Endothelial cell of umbilical vein (primary cell): ENCODE data around the gene PGS1. TPM values are rescaled to one million over a fixed set of nuclear protein-coding genes. Genes with fewer than 3 reads are reported as not detected.

ENCODE experiments used
- BruUV-seq: library from RNA; stranded (reverse); fragments of 400-500 nt; replicated peaks from 2 replicates; lab custom pipeline; 2021; lab: Mats Ljungman, UMichigan
- CTCF ChIA-PET: fragments of 300-600, 350-600 bp; sonication (Branson Sonifier 250); formaldehyde crosslinking; loops from one replicate; lab custom pipeline; 2021; ENCODE audit warnings: antibody characterized with exemption, inconsistent platforms; lab: Charles Lee
- POLR2A ChIA-PET: fragments of 300-600, 350-600 bp; sonication (Branson Sonifier 250); formaldehyde crosslinking; loops from one replicate; lab custom pipeline; 2021; ENCODE audit warnings: antibody characterized with exemption, inconsistent platforms; lab: Charles Lee
- DNase-seq: peaks from one replicate; pipeline ENCODE4 v3.0.0-alpha.2; 2011; ENCODE audit warnings: low read depth, low spot score
- FAIRE-seq: peaks from 2 replicates; lab custom pipeline; 2011; peaks lifted over from hg19 to GRCh38; lab: Jason Lieb, UNC
- H2AFZ ChIP-seq: 2 replicates; pipeline ENCODE4 v1.6.0; 2012; ENCODE audit warnings: low read depth, low read length, control low read depth, inconsistent platforms
- H3K27ac ChIP-seq: 2 replicates; pipeline ENCODE4 v1.5.1; 2011; ENCODE audit warnings: low read depth, mild to moderate bottlenecking, control low read depth, low read length, moderate library complexity; ENCODE audit not compliant: insufficient read depth
- H3K27me3 ChIP-seq, 2 experiments: 2 replicates each; pipeline versions ENCODE4 v1.6.0 to v1.6.1; 2011; ENCODE audit warnings: low read length in 2 of 2, mixed read lengths in 1 of 2; ENCODE audit not compliant: control insufficient read depth in 2 of 2, insufficient read depth in 2 of 2
- H3K36me3 ChIP-seq, 2 experiments: 2 replicates in 1 of 2; 3 replicates in 1 of 2; pipeline ENCODE4 v1.5.1; 2011; ENCODE audit warnings: low read length in 2 of 2, mild to moderate bottlenecking in 1 of 2, moderate library complexity in 1 of 2; ENCODE audit not compliant: control insufficient read depth in 2 of 2, insufficient read depth in 2 of 2; ENCODE audit errors: extremely low read depth in 1 of 2
- H3K4me1 ChIP-seq: 3 replicates; pipeline ENCODE4 v1.5.1; 2011; ENCODE audit warnings: mild to moderate bottlenecking, low read length; ENCODE audit not compliant: control insufficient read depth, insufficient read depth; ENCODE audit errors: extremely low read depth
- H3K4me2 ChIP-seq: 2 replicates; pipeline ENCODE4 v1.6.1; 2011; ENCODE audit warnings: low read length, control low read depth, mixed read lengths; ENCODE audit not compliant: insufficient read depth
- H3K4me3 ChIP-seq, 3 experiments: fragments of 200-600 bp in 1 of 3; sonication (generic), shearing (Covaris generic) in 1 of 3; replicated peaks in 1 of 3; 2 replicates each; pipeline ENCODE4 v1.5.1; 2011 to 2016; ENCODE audit warnings: control low read depth in 3 of 3, low read length in 3 of 3, mild to moderate bottlenecking in 2 of 3, inconsistent platforms in 1 of 3, low read depth in 1 of 3, moderate library complexity in 1 of 3; ENCODE audit not compliant: insufficient read depth in 1 of 3
- H3K79me2 ChIP-seq: 2 replicates; pipeline ENCODE4 v1.6.0; 2012; ENCODE audit warnings: low read length, inconsistent platforms; ENCODE audit not compliant: control insufficient read depth, insufficient read depth
- H3K9ac ChIP-seq: replicated peaks from 2 replicates; pipeline ENCODE3; 2011; ENCODE audit warnings: low read length, control low read depth; ENCODE audit not compliant: insufficient read depth; ENCODE audit errors: extremely low read depth
- H3K9me1 ChIP-seq: replicated peaks from 3 replicates; pipeline ENCODE4 v1.6.0; 2011; ENCODE audit warnings: mild to moderate bottlenecking, low read length; ENCODE audit not compliant: control insufficient read depth, insufficient read depth; ENCODE audit errors: extremely low read depth
- H3K9me3 ChIP-seq: replicated peaks from 2 replicates; pipeline ENCODE4 v1.5.1; 2012; ENCODE audit warnings: low read length, inconsistent platforms; ENCODE audit not compliant: control insufficient read depth, insufficient read depth
- H4K20me1 ChIP-seq: replicated peaks from 2 replicates; pipeline ENCODE3; 2011; ENCODE audit warnings: mild to moderate bottlenecking, low read length; ENCODE audit not compliant: control insufficient read depth, insufficient read depth; ENCODE audit errors: extremely low read depth
- CTCF ChIP-seq, 2 donors: IDR thresholded peaks; 1 replicate in 1 of 2; 2 replicates in 1 of 2; pipeline ENCODE4 v1.5.1; 2011; ENCODE audit warnings: low read length in 2 of 2, mild to moderate bottlenecking in 2 of 2, moderate library complexity in 2 of 2, control low read depth in 1 of 2, inconsistent platforms in 1 of 2, low read depth in 1 of 2; ENCODE audit not compliant: insufficient read depth in 1 of 2; ENCODE audit errors: extremely low read depth in 1 of 2
- EZH2 ChIP-seq: IDR thresholded peaks from 2 replicates; pipeline ENCODE4 v1.6.1; 2012; ENCODE audit warnings: borderline replicate concordance, low read depth, mild to moderate bottlenecking, moderate library complexity, low read length, inconsistent platforms; ENCODE audit not compliant: severe bottlenecking
- FOS ChIP-seq: IDR thresholded peaks from 2 replicates; pipeline ENCODE4 v1.6.1; 2011; ENCODE audit warnings: mild to moderate bottlenecking, low read length, moderate library complexity, borderline replicate concordance; ENCODE audit not compliant: insufficient read depth
- GATA2 ChIP-seq: IDR thresholded peaks from 2 replicates; pipeline ENCODE4 v1.7.0; 2011; ENCODE audit warnings: low read depth, mild to moderate bottlenecking, moderate library complexity, mixed read lengths, low read length; ENCODE audit not compliant: insufficient read length, insufficient read depth
- JUN ChIP-seq: IDR thresholded peaks from 2 replicates; pipeline ENCODE4 v1.6.1; 2011; ENCODE audit warnings: borderline replicate concordance, low read depth; ENCODE audit not compliant: insufficient read length, insufficient read depth
- MAX ChIP-seq: IDR thresholded peaks from 2 replicates; pipeline ENCODE4 v1.6.1; 2011; ENCODE audit not compliant: insufficient read depth, insufficient read length
- MYC ChIP-seq: IDR thresholded peaks from one replicate; pipeline ENCODE4 v1.6.1; 2011; ENCODE audit warnings: mild to moderate bottlenecking, low read depth, low read length
- POLR2A ChIP-seq: IDR thresholded peaks from 2 replicates; pipeline ENCODE4 v1.6.1; 2012; ENCODE audit warnings: low read depth, mild to moderate bottlenecking, control low read depth, low read length
- POLR2AphosphoS5 ChIP-seq: IDR thresholded peaks from 2 replicates; pipeline ENCODE4 v1.6.1; 2012; ENCODE audit warnings: low read depth, mild to moderate bottlenecking, control low read depth, low read length, moderate library complexity; ENCODE audit not compliant: insufficient read depth
- dilution Hi-C: fragments of 300-500 bp; cut with MboI; formaldehyde crosslinking; loops from one replicate; pipeline ENCODE4 v1.15.0; 2019; ENCODE audit warnings: low sequenced_read_pairs; ENCODE audit not compliant: extremely low pct_ligation_motif_present
- intact Hi-C: fragments of 100-400 bp; cut with micrococcal nuclease; formaldehyde crosslinking; loops from one replicate; pipeline ENCODE4 v1.10.0; 2022
- polyA plus RNA-seq, 4 experiments: library from polyadenylated mRNA; depleted of rRNA in 3 of 4; stranded (reverse) in 3 of 4; unstranded in 1 of 4; fragments of >200 nt; gene quantifications; 2 replicates each; pipeline versions ENCODE4 v1.2.1 to v1.2.3, GENCODE V29; 2011 to 2012; ENCODE audit warnings: missing spikeins in 1 of 4
- total RNA-seq: library from RNA; stranded (reverse); gene quantifications from 2 replicates; pipeline ENCODE4 v1.2.3, GENCODE V29; 2021

Gene PGS1
- total and polyA plus RNA-seq, 2 donors (not counting 3 experiments of a cell fraction or from before 2014, with no cell fraction given): 50.8 to 66.0 TPM

GRCh38 chr17:78468366-78468765 is 89.9 kb downstream of the PGS1 start:
- FAIRE-seq (no peak), DNase-seq (no peak)
- H3K9me1 ChIP-seq: no peaks in the 10 kb centered on the region
- H3K4me2 ChIP-seq: no peak overlapping the region
- ChIA-PET CTCF (no interaction called here), POLR2A (no interaction called here)
- intact Hi-C loops (no loop called here), dilution Hi-C loops (no loop called here)
- H3K4me1 ChIP-seq: no peaks in the 10 kb centered on the region
- TF ChIP-seq JUN (no peak), GATA2 (no peak), MAX (no peak), EZH2 (no peak), CTCF (IDR thresholded peaks at IDR 0.05; ENCODE audit: extremely low read depth in 1 of 2, insufficient read depth in 1 of 2, low read depth in 1 of 2, low read length in 2 of 2) (no peak), POLR2AphosphoS5 (no peak), MYC (no peak), POLR2A (no peak), FOS (no peak)
- H3K36me3 ChIP-seq: no peaks in the 10 kb centered on the region
- no peaks in the 10 kb centered on the region for H3K27me3 ChIP-seq
- no TSS peak for BruUV-seq
- H3K4me3 ChIP-seq: no peak overlapping the region
- no peak overlapping the region for H3K9ac ChIP-seq
- H3K9me3 ChIP-seq: no peaks in the 10 kb centered on the region
- no peak overlapping the region for H3K27ac ChIP-seq
- H2AFZ ChIP-seq: no peak overlapping the region
- H3K79me2 ChIP-seq: no peaks in the 10 kb centered on the region
- H4K20me1 ChIP-seq: no peaks in the 10 kb centered on the region
